Measurements from ENCODE around the gene BIN1. TPM values are rescaled to one million over a fixed set of nuclear protein-coding genes. Genes with fewer than 3 reads are reported as not detected.

BIN1 gene
- polyA plus RNA-seq, 1 donor from 2014 or later: 61.9 TPM

GRCh38 chr2:127096718-127097470, 10.1 kb downstream of the BIN1 start:
- H3K4me3 ChIP-seq (ENCODE audit: low read length): no peak overlapping the region
- H3K27ac ChIP-seq (ENCODE audit: low read length): no peak overlapping the region
- H3K9ac ChIP-seq (ENCODE audit: low read length): no peak overlapping the region
- no peaks in the 10 kb centered on the region for H3F3A ChIP-seq (ENCODE audit: insufficient read depth, low read length, poor library complexity, severe bottlenecking)
- no peak overlapping the region for H3K4me2 ChIP-seq (ENCODE audit: low read length)
- no peaks in the 10 kb centered on the region for H3K9me2 ChIP-seq (ENCODE audit: insufficient read depth, low read length)
- H3K27me3 ChIP-seq (ENCODE audit: insufficient read depth, low read depth, low read length): no peaks in the 10 kb centered on the region
- TF ChIP-seq, protein P1, sequence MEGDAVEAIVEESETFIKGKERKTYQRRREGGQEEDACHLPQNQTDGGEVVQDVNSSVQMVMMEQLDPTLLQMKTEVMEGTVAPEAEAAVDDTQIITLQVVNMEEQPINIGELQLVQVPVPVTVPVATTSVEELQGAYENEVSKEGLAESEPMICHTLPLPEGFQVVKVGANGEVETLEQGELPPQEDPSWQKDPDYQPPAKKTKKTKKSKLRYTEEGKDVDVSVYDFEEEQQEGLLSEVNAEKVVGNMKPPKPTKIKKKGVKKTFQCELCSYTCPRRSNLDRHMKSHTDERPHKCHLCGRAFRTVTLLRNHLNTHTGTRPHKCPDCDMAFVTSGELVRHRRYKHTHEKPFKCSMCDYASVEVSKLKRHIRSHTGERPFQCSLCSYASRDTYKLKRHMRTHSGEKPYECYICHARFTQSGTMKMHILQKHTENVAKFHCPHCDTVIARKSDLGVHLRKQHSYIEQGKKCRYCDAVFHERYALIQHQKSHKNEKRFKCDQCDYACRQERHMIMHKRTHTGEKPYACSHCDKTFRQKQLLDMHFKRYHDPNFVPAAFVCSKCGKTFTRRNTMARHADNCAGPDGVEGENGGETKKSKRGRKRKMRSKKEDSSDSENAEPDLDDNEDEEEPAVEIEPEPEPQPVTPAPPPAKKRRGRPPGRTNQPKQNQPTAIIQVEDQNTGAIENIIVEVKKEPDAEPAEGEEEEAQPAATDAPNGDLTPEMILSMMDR (IDR thresholded peaks at IDR 0.05; ENCODE audit: poor library complexity, severe bottlenecking): no peak
- no peaks in the 10 kb centered on the region for H4K20me1 ChIP-seq (ENCODE audit: insufficient read depth)
- H3K36me3 ChIP-seq (ENCODE audit: insufficient read depth, low read length): no peaks in the 10 kb centered on the region
- H3K9me3 ChIP-seq (ENCODE audit: low read length): no peaks in the 10 kb centered on the region
- H3K79me2 ChIP-seq (replicated peaks; ENCODE audit: insufficient read depth, low read length): no peaks in the 10 kb centered on the region
- H2AFZ ChIP-seq (ENCODE audit: low read depth, low read length): no peak overlapping the region

- no peaks in the 10 kb centered on the region for H3K9me3 ChIP-seq (ENCODE audit: low read length)
- H3K9me2 ChIP-seq (ENCODE audit: insufficient read depth, low read length): no peaks in the 10 kb centered on the region
- no peaks in the 10 kb centered on the region for H3K36me3 ChIP-seq (ENCODE audit: insufficient read depth, low read length)
- TF ChIP-seq MXI1 (conservative IDR thresholded peaks at IDR 0.05; ENCODE audit: poor library complexity, severe bottlenecking) (no peak), SMC3 (conservative IDR thresholded peaks at IDR 0.05; ENCODE audit: poor library complexity) (no peak), EP300 (conservative IDR thresholded peaks at IDR 0.05; ENCODE audit: poor library complexity, severe bottlenecking) (no peak), EZH2 (IDR thresholded peaks at IDR 0.05; ENCODE audit: borderline replicate concordance, insufficient read depth, low read length, poor library complexity, severe bottlenecking) (no peak), POLR2AphosphoS5 (IDR thresholded peaks at IDR 0.05) (no peak), RAD21 (conservative IDR thresholded peaks at IDR 0.05) (no peak), TAF1 (IDR thresholded peaks at IDR 0.05; ENCODE audit: low read depth) (no peak), REST (IDR thresholded peaks at IDR 0.05; ENCODE audit: borderline replicate concordance) (no peak)
- TF ChIP-seq, protein P1 (IDR thresholded peaks at IDR 0.05; ENCODE audit: poor library complexity, severe bottlenecking): no peak
- no peak overlapping the region for H3K27ac ChIP-seq (ENCODE audit: low read length)
- no peak overlapping the region for H3K4me3 ChIP-seq (ENCODE audit: low read length)
- no peaks in the 10 kb centered on the region for H4K20me1 ChIP-seq (ENCODE audit: insufficient read depth)
- H3K79me2 ChIP-seq (replicated peaks; ENCODE audit: insufficient read depth, low read length): no peaks in the 10 kb centered on the region
- no peaks in the 10 kb centered on the region for H3K27me3 ChIP-seq (ENCODE audit: insufficient read depth, low read depth, low read length)
- H2AFZ ChIP-seq (ENCODE audit: low read depth, low read length): no peak overlapping the region
- no peaks in the 10 kb centered on the region for H3F3A ChIP-seq (ENCODE audit: insufficient read depth, low read length, poor library complexity, severe bottlenecking)
- no peak overlapping the region for H3K9ac ChIP-seq (ENCODE audit: low read length)
- no peak overlapping the region for H3K4me2 ChIP-seq (ENCODE audit: low read length)
Measured at GRCh38 chr2:127096280-127096679, 10.7 kb downstream of the BIN1 start.
